Mesothelial cell of epicardium (in vitro differentiated cells): ENCODE data around the gene AHDC1. TPM values are rescaled to one million over a fixed set of nuclear protein-coding genes. Genes with fewer than 3 reads are reported as not detected.

ENCODE experiments used
- DNase-seq, 2 experiments: peaks; one replicate each; pipeline ENCODE4 v3.0.0; 2021; ENCODE audit warnings: low spot score in 2 of 2; ENCODE audit not compliant: unreplicated experiment in 2 of 2
- H3K27ac Mint-ChIP-seq: 2 replicates; pipeline ENCODE4 v1.8.0; 2021; ENCODE audit warnings: mixed read lengths
- H3K27me3 Mint-ChIP-seq: 2 replicates; pipeline ENCODE4 v1.8.0; 2021; ENCODE audit warnings: low read depth, mixed read lengths
- H3K36me3 Mint-ChIP-seq: 2 replicates; pipeline ENCODE4 v1.8.0; 2021; ENCODE audit warnings: mixed read lengths
- H3K4me1 Mint-ChIP-seq: 2 replicates; pipeline ENCODE4 v1.8.0; 2021; ENCODE audit warnings: mixed read lengths
- H3K4me3 Mint-ChIP-seq: 2 replicates; pipeline ENCODE4 v1.8.0; 2021; ENCODE audit warnings: mild to moderate bottlenecking, moderate library complexity, mixed read lengths
- H3K9me3 Mint-ChIP-seq: 2 replicates; pipeline ENCODE4 v1.8.0; 2021; ENCODE audit warnings: mixed read lengths
- CTCF ChIP-seq: fragments of 200-600 bp; sonication (generic); IDR thresholded peaks from one replicate; pipeline ENCODE4 v1.5.0; 2021; ENCODE audit warnings: antibody characterized with exemption; ENCODE audit not compliant: unreplicated experiment
- total RNA-seq: library from RNA; stranded (reverse); gene quantifications from 3 replicates; pipeline ENCODE4 v1.2.1, GENCODE V29; 2021

AHDC1 gene
- total RNA-seq, 1 donor from 2014 or later = 73.5 TPM

- H3K4me1 Mint-ChIP-seq = peaks cover 20% of the 10 kb centered on the region
- DNase-seq = no peak
- H3K9me3 Mint-ChIP-seq = no peaks in the 10 kb centered on the region
- H3K27me3 Mint-ChIP-seq = no peaks in the 10 kb centered on the region
- H3K36me3 Mint-ChIP-seq = no peaks in the 10 kb centered on the region
- H3K4me3 Mint-ChIP-seq = no peak overlapping the region
- no peak for TF ChIP-seq CTCF
- peak overlapping the region; percentile 75 for H3K27ac Mint-ChIP-seq
These were observed 45.3 kb upstream of the AHDC1 start for GRCh38 chr1:27649306-27649635.

GRCh38 chr1:27648602-27649305 is 44.8 kb upstream of the AHDC1 start:
- Mint-ChIP-seq H3K4me3 (no peak overlapping the region), H3K27ac (no peak overlapping the region), H3K4me1 (peaks cover 20% of the 10 kb centered on the region), H3K27me3 (no peaks in the 10 kb centered on the region), H3K9me3 (no peaks in the 10 kb centered on the region), H3K36me3 (no peaks in the 10 kb centered on the region)
- DNase-seq = no peak
- TF ChIP-seq CTCF = no peak

GRCh38 chr1:27647328-27647727 is 43.4 kb upstream of the AHDC1 start:
- H3K4me3 Mint-ChIP-seq = no peak overlapping the region
- TF ChIP-seq CTCF = no peak
- peaks cover 20% of the 10 kb centered on the region for H3K4me1 Mint-ChIP-seq
- no peak for DNase-seq
- H3K36me3 Mint-ChIP-seq = no peaks in the 10 kb centered on the region
- no peak overlapping the region for H3K27ac Mint-ChIP-seq
- no peaks in the 10 kb centered on the region for H3K9me3 Mint-ChIP-seq
- H3K27me3 Mint-ChIP-seq = no peaks in the 10 kb centered on the region

GRCh38 chr1:27646676-27647075 is 42.7 kb upstream of the AHDC1 start:
- Mint-ChIP-seq H3K27me3 (no peaks in the 10 kb centered on the region), H3K27ac (no peak overlapping the region), H3K4me3 (no peak overlapping the region), H3K9me3 (no peaks in the 10 kb centered on the region), H3K36me3 (no peaks in the 10 kb centered on the region), H3K4me1 (peaks cover 16% of the 10 kb centered on the region)
- no peak for TF ChIP-seq CTCF
- no peak for DNase-seq

GRCh38 chr1:27645071-27645415 is 41.1 kb upstream of the AHDC1 start:
- no peak for TF ChIP-seq CTCF
- Mint-ChIP-seq H3K9me3 (no peaks in the 10 kb centered on the region), H3K27ac (no peak overlapping the region), H3K27me3 (no peaks in the 10 kb centered on the region), H3K4me1 (peaks cover 4% of the 10 kb centered on the region), H3K36me3 (no peaks in the 10 kb centered on the region), H3K4me3 (no peak overlapping the region)
- no peak for DNase-seq
